GM23338 (cell line): ENCODE results near the gene BARX2.

Source experiments
- EZH2 ChIP-seq: fragments of 200-600 bp; sonication (generic); IDR thresholded peaks from one replicate; pipeline ENCODE4 v1.8.0; 2017; ENCODE audit warnings: antibody characterized with exemption, mild to moderate bottlenecking, low read depth; ENCODE audit not compliant: unreplicated experiment
- EZH2phosphoT487 ChIP-seq: fragments of 200-600 bp; sonication (generic); IDR thresholded peaks from one replicate; pipeline ENCODE4 v1.8.1; 2018; ENCODE audit warnings: antibody characterized with exemption; ENCODE audit not compliant: unreplicated experiment
- POLR2AphosphoS5 ChIP-seq: IDR thresholded peaks from 2 replicates; pipeline ENCODE4 v1.6.1; 2016; ENCODE audit warnings: antibody characterized with exemption, low read depth
- STAT1 ChIP-seq: IDR thresholded peaks from one replicate; pipeline ENCODE4 v1.6.1; 2016; ENCODE audit warnings: antibody characterized with exemption; ENCODE audit not compliant: unreplicated experiment
- ZNF114 ChIP-seq: fragments of 250-450 bp; sonication (Bioruptor Pico); IDR thresholded peaks from 2 replicates; pipeline ENCODE4 v1.5.0; 2020; ENCODE audit warnings: mild to moderate bottlenecking, moderate library complexity
- TF ChIP-seq, protein P1 (sequence below), 2 experiments: fragments of 200-600 bp in 1 of 2; sonication (generic) in 1 of 2; conservative IDR thresholded peaks; 2 replicates each; pipeline versions ENCODE4 v1.5.1 to v1.6.1; 2016 to 2017; ENCODE audit warnings: antibody characterized with exemption in 2 of 2, low read depth in 2 of 2, mild to moderate bottlenecking in 2 of 2, moderate library complexity in 1 of 2

DNA sequence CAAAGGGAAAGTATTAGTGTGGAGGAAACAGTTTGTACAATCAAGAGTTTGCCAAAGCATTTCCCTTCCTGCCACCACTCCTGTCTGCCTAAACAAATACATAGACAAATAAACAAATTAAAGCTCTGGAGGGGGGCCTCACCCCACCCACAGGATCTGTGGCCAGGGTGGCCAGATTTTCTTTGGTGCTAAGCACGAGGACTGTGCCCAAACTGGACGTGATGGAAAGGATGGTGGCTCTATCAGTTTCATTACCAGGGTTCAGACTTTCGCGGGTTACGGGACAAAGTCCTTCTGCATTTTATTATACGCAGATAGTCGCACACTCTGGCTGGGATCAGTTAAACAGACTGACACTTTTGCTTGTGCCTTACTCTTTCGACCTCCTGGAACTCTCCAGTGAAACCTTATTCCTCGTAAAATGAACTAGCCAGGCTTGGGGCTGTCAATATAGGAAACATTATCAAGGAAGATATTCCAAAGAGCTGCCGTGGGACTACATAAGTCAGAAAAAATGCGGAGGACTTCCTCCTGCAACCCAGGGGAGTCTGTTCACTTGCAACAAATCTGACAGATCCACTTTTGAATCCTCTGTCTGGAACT is 11.2 kb downstream of the BARX2 start:
- TF ChIP-seq, protein P1, sequence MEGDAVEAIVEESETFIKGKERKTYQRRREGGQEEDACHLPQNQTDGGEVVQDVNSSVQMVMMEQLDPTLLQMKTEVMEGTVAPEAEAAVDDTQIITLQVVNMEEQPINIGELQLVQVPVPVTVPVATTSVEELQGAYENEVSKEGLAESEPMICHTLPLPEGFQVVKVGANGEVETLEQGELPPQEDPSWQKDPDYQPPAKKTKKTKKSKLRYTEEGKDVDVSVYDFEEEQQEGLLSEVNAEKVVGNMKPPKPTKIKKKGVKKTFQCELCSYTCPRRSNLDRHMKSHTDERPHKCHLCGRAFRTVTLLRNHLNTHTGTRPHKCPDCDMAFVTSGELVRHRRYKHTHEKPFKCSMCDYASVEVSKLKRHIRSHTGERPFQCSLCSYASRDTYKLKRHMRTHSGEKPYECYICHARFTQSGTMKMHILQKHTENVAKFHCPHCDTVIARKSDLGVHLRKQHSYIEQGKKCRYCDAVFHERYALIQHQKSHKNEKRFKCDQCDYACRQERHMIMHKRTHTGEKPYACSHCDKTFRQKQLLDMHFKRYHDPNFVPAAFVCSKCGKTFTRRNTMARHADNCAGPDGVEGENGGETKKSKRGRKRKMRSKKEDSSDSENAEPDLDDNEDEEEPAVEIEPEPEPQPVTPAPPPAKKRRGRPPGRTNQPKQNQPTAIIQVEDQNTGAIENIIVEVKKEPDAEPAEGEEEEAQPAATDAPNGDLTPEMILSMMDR (conservative IDR thresholded peaks at IDR 0.05; ENCODE audit: low read depth in 2 of 2), result no peak
- TF ChIP-seq STAT1 (no peak), ZNF114 (CRISPR knock-in tag) (no peak), EZH2 (no peak), EZH2phosphoT487 (no peak), POLR2AphosphoS5 (no peak)
